ENCODE results near the gene IL1F10.

IL1F10 gene

GRCh38 chr2:113112441-113112840, 44.7 kb downstream of the IL1F10 start:
- no peak for DNase-seq (ENCODE audit: low spot score)

GRCh38 chr2:113112871-113113270, 45.1 kb downstream of the IL1F10 start:
- no peak for DNase-seq (ENCODE audit: low spot score)

- no peak for DNase-seq (ENCODE audit: low spot score)
Measured at GRCh38 chr2:113113807-113114206, 46.0 kb downstream of the IL1F10 start.

- DNase-seq (ENCODE audit: low spot score): no peak
Measured at GRCh38 chr2:113114224-113114945, 46.6 kb downstream of the IL1F10 start.

GRCh38 chr2:113114996-113115395, 47.2 kb downstream of the IL1F10 start:
- DNase-seq (ENCODE audit: low spot score): no peak

GRCh38 chr2:113116100-113116958, 48.6 kb downstream of the IL1F10 start:
- no peak for DNase-seq (ENCODE audit: low spot score)

GRCh38 chr2:113117541-113118262, 49.9 kb downstream of the IL1F10 start:
- DNase-seq (ENCODE audit: low spot score): no peak

- DNase-seq (ENCODE audit: low spot score): no peak
Measured at GRCh38 chr2:113118263-113118657, 50.5 kb downstream of the IL1F10 start.

GRCh38 chr2:113119111-113119510, 51.3 kb downstream of the IL1F10 start:
- no peak for DNase-seq (ENCODE audit: low spot score)

- no peak for DNase-seq (ENCODE audit: low spot score)
Measured at GRCh38 chr2:113120861-113121260, 53.1 kb downstream of the IL1F10 start.

- DNase-seq (ENCODE audit: low spot score): no peak
Measured at GRCh38 chr2:113122364-113122763, 54.6 kb downstream of the IL1F10 start.

GRCh38 chr2:113123726-113124125, 56.0 kb downstream of the IL1F10 start:
- no peak for DNase-seq (ENCODE audit: low spot score)

- DNase-seq (ENCODE audit: low spot score): no peak
Measured at GRCh38 chr2:113124181-113124961, 56.6 kb downstream of the IL1F10 start.

Small RNA genes within 50 kb of the gene (small RNA-seq; reads per million reads assigned to genes)
- 0 reads per million in 2 experiments for gene RNU6-1180P
